ENCODE data around the gene SPNS3. TPM values are rescaled to one million over a fixed set of nuclear protein-coding genes. Genes with fewer than 3 reads are reported as not detected.

Gene SPNS3
- polyA plus RNA-seq, 1 donor (not counting 4 experiments of a cell fraction or from before 2014, with no cell fraction given) = not detected

DNA sequence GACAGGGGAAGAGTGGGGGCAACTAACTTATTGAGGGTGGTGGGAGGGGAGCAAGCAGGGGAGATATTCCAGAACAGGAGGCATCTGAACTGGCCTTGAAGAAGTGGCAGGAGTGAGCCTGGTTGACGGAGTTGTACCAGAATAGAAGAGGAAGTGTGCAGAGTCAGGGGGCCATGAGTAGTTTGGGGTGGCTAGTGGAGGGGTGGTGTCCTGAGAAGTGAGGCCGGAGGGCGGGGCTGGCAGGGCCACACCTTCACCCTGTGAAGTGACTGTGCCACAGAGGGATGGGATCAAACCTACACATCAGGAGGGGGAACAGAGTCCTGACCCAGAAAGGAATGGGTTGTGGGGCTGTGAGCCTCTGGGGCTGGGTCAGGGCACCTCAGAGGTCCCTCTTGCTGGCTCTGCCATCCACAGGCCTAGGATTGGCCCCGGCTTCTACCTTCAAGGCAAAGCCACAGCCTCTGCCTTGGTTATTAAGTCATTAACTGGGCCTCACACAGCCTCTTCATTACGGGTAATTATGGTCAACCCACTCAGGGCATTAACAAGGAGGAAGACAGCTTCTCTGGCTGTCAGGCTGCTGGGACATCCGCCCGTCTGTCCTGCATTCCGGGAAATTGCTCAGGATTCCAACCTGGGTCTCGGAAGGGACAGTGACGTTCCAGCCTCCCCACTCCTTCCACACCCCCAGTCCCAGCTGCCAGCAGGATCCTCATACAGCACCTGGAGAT lies 77.6 kb downstream of the SPNS3 start:
- Histone ChIP-seq H3K27ac (ENCODE audit: control insufficient read depth, insufficient read depth, low read length) (no peak overlapping the region), H3K4me1 (ENCODE audit: control insufficient read depth, extremely low read depth, insufficient read depth, low read length) (no peaks in the 10 kb centered on the region), H3K4me3 (ENCODE audit: control insufficient read depth in 2 of 3, extremely low read depth in 1 of 3, insufficient read depth in 2 of 3, low read depth in 1 of 3, low read length in 3 of 3) (no peak overlapping the region), H3K36me3 (ENCODE audit: control insufficient read depth in 2 of 2, extremely low read depth in 1 of 2, insufficient read depth in 2 of 2, low read length in 2 of 2) (no peaks in the 10 kb centered on the region), H3K9me3 (ENCODE audit: control insufficient read depth, low read depth, low read length) (no peaks in the 10 kb centered on the region), H4K20me1 (ENCODE audit: control insufficient read depth, extremely low read depth, insufficient read depth, low read length) (no peaks in the 10 kb centered on the region), H3K4me2 (ENCODE audit: control insufficient read depth, extremely low read depth, insufficient read depth, low read depth, low read length) (no peak overlapping the region), H3K27me3 (ENCODE audit: control insufficient read depth, extremely low read depth, insufficient read depth, low read length) (peaks cover 21% of the 10 kb centered on the region), H3K9me1 (ENCODE audit: control insufficient read depth, extremely low read depth, insufficient read depth, low read length) (no peaks in the 10 kb centered on the region), H3K79me2 (ENCODE audit: control insufficient read depth, insufficient read depth, low read length) (no peaks in the 10 kb centered on the region), H2AFZ (ENCODE audit: control insufficient read depth, low read length) (no peak overlapping the region), H3K9ac (ENCODE audit: control insufficient read depth, extremely low read depth, insufficient read depth, low read length) (no peak overlapping the region)
- DNase-seq (ENCODE audit: low read depth, low spot score) (no peak), FAIRE-seq (no peak)
- dilution Hi-C loops (cut with MboI; ENCODE audit: extremely low pct_ligation_motif_present, low sequenced_read_pairs) = no loop called here
- TF ChIP-seq, protein P1, sequence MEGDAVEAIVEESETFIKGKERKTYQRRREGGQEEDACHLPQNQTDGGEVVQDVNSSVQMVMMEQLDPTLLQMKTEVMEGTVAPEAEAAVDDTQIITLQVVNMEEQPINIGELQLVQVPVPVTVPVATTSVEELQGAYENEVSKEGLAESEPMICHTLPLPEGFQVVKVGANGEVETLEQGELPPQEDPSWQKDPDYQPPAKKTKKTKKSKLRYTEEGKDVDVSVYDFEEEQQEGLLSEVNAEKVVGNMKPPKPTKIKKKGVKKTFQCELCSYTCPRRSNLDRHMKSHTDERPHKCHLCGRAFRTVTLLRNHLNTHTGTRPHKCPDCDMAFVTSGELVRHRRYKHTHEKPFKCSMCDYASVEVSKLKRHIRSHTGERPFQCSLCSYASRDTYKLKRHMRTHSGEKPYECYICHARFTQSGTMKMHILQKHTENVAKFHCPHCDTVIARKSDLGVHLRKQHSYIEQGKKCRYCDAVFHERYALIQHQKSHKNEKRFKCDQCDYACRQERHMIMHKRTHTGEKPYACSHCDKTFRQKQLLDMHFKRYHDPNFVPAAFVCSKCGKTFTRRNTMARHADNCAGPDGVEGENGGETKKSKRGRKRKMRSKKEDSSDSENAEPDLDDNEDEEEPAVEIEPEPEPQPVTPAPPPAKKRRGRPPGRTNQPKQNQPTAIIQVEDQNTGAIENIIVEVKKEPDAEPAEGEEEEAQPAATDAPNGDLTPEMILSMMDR (optimal IDR thresholded peaks at IDR 0.05 in 1 of 3, IDR thresholded peaks at IDR 0.05 in 1 of 3, conservative IDR thresholded peaks at IDR 0.05 in 1 of 3; ENCODE audit: extremely low read depth in 1 of 3, insufficient read depth in 2 of 3, low read length in 3 of 3) = no peak
- TF ChIP-seq EZH2 (IDR thresholded peaks at IDR 0.05; ENCODE audit: low read length) = no peak

GRCh38 chr17:4512156-4513112 lies 78.7 kb downstream of the SPNS3 start:
- dilution Hi-C loops (cut with MboI; ENCODE audit: extremely low pct_ligation_motif_present, low sequenced_read_pairs) = no loop called here
- Histone ChIP-seq H3K9me1 (ENCODE audit: control insufficient read depth, extremely low read depth, insufficient read depth, low read length) (no peaks in the 10 kb centered on the region), H3K4me2 (ENCODE audit: control insufficient read depth, extremely low read depth, insufficient read depth, low read depth, low read length) (no peak overlapping the region), H3K9ac (ENCODE audit: control insufficient read depth, extremely low read depth, insufficient read depth, low read length) (no peak overlapping the region), H3K79me2 (ENCODE audit: control insufficient read depth, insufficient read depth, low read length) (no peaks in the 10 kb centered on the region), H3K27me3 (ENCODE audit: control insufficient read depth, extremely low read depth, insufficient read depth, low read length) (peaks cover 24% of the 10 kb centered on the region), H3K9me3 (ENCODE audit: control insufficient read depth, low read depth, low read length) (no peaks in the 10 kb centered on the region), H3K36me3 (ENCODE audit: control insufficient read depth in 2 of 2, extremely low read depth in 1 of 2, insufficient read depth in 2 of 2, low read length in 2 of 2) (no peaks in the 10 kb centered on the region), H2AFZ (ENCODE audit: control insufficient read depth, low read length) (no peak overlapping the region), H3K4me3 (ENCODE audit: control insufficient read depth in 2 of 3, extremely low read depth in 1 of 3, insufficient read depth in 2 of 3, low read depth in 1 of 3, low read length in 3 of 3) (no peak overlapping the region), H3K27ac (ENCODE audit: control insufficient read depth, insufficient read depth, low read length) (no peak overlapping the region), H4K20me1 (ENCODE audit: control insufficient read depth, extremely low read depth, insufficient read depth, low read length) (no peaks in the 10 kb centered on the region), H3K4me1 (ENCODE audit: control insufficient read depth, extremely low read depth, insufficient read depth, low read length) (no peaks in the 10 kb centered on the region)
- TF ChIP-seq, protein P1 (optimal IDR thresholded peaks at IDR 0.05 in 1 of 3, IDR thresholded peaks at IDR 0.05 in 1 of 3, conservative IDR thresholded peaks at IDR 0.05 in 1 of 3; ENCODE audit: extremely low read depth in 1 of 3, insufficient read depth in 2 of 3, low read length in 3 of 3) = no peak
- TF ChIP-seq EZH2 (IDR thresholded peaks at IDR 0.05; ENCODE audit: low read length) = no peak
- DNase-seq (ENCODE audit: low read depth, low spot score) (no peak), FAIRE-seq (no peak)
